UCSD-AML1 (cell line): Measurements from ENCODE around the gene ACO2.
"Not testable (repeated sequence)": the region's sequence is repeated elsewhere in the genome, so short reads cannot be mapped to it uniquely, and the experiment has no call there.

Experiments used
- DNase-seq: peaks from one replicate; lab custom pipeline; 2025; ENCODE audit not compliant: unreplicated experiment; lab: John Stamatoyannopoulos, UW

Gene ACO2

DNA sequence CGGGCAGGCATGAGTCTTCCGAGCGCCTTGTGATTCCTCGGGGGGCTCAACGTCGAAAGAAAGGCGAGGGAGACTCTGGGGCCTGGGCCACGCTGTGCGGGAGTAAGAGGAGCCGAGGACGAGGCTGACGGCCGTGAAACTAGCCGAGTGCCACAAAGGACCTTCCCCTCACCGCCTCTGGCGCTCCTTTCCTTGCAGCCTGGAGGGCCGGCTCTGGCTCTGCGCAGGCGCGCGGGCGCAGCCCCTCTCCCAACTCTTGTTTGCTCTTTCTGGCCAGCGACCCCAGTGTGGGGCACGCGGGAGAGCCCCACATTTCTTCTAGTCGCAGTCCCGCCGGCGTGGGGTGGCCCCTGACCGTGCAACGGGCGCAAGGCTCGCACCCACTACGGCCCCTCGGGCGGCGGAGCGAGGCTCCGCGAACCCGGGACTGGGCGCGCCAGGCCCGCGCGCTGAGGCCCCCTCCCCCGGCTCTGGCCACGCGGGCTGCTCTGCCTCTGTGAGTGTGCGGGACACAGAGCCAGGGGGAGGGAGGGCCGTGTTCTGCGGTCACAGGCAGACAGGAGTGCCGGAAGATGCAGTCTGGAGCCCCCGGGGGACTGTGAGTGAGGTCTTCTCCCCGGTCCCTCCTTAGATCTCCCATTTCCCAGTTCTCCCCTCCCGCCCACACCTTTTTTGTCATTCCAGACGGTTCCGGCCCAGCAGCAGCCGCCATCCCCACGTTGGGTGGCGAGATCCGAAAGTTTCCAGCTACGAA is 21.3 kb upstream of the ACO2 start:
- peak; percentile 73 for DNase-seq

DNA sequence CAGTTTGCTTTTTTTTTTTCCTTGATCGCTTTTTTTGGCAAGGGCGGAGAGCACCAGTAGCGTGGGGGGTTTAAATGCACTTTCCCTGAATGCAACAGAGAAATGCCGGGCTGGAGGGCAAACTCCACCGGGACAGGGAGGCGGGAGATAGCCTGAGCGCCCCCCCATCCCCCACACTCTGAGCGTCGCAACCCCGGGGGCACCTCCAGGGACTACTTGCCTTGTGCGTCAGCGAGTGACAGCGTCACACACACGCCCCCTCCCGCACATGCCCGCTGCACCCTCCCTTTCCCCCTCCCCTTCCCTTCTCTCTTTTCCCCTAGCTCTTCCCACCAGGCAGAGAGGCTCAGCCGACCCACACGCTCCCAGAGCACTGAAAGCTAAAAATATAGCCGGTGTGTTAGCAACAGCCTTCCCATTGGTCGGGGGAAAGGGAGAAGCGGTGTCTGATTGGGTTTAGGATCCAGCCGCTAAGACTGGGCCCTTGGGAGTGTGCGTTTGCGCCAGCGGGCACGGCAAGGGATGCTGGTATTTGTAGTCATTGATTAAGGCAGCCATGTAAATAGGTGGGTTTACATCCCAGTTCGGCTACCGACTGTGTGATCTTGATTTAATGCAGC is 20.6 kb upstream of the ACO2 start:
- DNase-seq: peak; percentile 95

DNA sequence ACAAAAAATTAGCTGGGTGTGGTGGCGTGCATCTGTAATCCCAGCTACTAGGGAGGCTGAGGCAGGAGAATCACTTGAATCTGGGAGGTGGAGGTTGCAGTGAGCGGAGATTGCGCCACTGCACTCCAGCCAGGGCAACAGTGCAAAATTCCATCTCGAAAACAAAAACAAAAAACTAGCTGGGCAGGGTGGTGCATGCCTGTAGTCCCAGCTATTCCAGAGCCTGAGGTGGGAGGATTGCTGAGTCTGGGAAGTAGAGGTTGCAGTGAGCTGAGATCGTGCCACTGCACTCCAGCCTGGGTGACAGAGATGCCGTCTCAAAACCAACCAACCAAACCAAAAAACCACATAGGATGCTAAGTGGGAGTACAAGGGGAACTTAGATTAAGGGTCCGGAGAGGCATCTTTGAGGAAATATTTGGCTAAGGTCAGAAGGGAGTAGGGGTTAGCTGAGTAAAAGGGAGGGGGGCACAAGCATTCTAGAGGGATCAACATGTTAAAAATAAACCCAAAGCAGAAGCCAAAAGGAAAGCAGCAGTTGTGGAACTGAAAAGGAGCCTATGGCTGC is 10.7 kb upstream of the ACO2 start:
- no peak for DNase-seq

DNA sequence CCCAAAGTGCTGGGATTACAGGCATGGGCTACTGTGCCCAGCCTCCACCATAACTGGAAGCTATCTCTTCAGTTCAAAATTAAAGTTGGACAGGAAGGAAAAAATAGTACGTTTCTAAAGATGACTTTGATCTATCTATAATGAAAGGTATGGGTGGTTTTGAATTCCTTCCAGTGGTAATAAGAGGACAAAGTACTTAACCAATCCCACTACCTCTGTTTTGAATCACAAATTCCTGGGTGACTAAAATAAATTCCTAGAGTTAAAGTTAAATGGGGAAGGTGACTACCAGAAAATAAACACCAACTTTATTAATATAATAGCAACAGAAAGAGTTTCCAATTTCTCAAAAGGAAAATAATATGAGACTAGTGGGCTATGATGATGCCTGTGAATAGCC is 9.5 kb upstream of the ACO2 start:
- no peak for DNase-seq

DNA sequence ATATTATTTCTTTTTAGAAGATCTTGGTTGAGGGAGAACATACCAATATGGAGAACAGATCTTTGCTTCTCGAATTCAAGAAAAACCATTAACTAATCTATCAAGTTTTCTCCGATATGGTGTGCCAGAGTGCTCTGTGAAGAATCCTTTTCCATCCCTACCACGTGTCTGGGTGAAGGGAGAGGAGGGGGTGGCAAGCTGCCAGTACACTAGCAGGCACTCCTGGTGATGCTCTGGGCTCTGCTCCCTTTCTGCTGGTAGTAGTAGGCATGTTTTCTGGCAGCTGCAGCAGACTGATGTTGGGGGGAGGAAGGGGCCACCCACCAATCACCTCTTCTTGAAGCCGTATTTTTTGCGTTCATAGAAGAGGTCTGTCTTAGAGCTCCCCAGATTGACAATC is 8.8 kb upstream of the ACO2 start:
- not testable (repeated sequence) for DNase-seq

DNA sequence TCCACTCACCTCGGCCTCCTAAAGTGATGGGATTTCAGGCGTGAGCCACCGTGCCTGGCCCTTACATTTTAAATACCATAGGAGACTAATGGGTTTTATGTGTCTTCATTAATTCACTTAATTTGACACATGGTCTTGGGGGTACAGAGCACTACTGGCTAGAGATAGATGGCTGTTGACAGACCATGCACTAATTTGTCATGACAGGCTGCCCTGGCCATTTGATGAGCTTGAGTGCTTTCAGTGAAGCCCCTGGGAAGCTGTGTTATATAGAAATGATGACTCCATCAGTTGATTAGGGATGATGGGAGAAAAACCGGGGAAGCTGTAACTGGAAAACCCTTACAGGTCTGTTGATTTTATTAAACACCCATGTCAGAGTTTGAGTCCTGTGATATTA is 7.0 kb upstream of the ACO2 start:
- no peak for DNase-seq

DNA sequence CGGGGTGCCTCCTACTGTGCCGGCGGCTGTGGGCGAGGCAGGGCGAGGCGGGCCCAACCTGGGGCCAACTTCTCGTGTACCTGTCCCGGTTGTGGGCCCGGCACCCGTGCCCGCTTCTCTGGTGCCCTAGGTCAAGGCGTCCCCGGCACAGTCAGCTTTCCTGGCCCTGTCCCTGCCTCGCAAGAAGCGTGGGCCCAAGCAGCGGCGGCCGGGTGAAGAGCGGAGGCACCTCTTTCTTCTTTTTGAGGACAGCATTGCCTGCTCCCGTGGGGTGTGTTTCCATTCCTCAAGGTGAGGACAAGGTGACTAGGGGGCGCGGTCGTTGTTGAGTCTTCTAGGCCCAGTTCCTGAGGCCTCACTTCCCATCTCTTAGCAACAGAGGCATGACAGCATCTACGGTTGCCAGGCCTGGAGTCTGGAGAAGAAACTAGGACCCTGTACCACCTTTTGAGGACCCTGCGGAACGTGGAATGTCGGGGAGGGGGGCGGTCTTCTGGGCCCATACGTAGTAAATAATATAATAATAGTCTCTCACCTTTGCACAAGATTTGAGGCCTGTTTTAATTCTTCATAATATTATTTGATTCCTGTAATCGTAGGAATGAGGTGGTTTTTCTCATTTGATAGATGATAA is 418 bp downstream of the ACO2 start:
- no peak for DNase-seq

DNA sequence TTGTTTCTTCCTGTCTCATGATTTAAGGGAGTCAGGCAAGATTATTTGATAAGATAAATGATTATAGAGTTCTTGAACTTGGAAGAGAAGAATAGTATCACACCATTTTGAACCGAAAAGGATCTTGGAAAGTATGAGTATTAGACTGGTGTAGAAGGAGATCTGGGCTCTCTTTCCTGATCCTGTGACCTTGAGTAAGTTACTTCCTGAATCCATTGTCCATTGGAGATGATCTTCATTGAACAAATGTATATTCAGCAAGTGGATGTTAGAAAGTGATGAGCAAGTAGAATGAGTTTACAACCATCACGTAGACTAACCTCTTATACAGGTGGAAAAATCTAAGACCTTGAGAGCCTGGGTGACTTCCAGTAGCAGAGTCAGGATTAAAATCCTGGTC is 2.0 kb downstream of the ACO2 start:
- DNase-seq: no peak

DNA sequence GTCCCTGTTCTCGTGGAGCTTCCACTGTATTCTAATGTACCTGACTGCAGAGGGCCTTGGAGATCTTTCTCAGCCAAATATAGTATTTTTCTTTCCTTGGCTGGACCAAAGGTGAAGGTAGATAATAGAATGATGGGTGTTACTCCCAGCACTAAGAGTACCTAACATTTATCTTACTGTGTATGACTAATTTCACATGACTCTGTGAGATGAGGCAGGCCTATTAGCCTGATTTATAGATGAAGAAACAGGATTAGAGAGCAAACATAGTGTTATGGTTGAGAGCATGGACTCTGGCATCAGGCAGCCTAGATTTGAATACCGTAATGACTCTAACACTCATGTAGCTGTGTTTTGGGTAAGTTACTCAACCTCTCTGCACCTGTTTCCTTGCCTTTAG is 2.7 kb downstream of the ACO2 start:
- no peak for DNase-seq

DNA sequence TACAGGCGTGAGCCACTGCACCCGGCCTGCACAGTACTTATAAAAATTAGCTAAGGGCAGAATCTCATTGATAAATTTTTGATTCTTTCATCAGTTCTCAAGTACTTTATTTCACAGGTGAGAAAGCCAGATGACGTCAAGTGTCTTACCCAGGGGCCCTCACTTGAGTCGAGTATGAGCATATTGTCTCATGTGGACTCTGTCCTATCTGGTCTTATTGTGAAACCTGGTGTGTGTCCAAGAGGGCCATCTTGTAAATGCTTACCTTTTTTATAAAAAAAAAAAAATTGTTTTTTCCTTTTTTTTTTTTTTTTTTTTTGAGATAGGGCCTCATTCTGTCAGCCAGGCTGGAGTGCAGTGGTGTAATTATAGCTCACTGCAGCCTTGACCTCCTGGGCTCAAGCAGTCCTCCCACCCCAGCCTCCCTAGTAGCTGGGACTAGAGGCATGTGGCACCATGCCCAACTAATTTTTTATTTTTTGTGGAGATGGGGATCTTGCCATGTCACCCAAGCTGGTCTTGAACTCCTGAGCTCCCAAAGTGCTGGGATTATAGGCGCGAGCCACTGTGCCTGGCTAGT is 6.0 kb downstream of the ACO2 start:
- DNase-seq: no peak

DNA sequence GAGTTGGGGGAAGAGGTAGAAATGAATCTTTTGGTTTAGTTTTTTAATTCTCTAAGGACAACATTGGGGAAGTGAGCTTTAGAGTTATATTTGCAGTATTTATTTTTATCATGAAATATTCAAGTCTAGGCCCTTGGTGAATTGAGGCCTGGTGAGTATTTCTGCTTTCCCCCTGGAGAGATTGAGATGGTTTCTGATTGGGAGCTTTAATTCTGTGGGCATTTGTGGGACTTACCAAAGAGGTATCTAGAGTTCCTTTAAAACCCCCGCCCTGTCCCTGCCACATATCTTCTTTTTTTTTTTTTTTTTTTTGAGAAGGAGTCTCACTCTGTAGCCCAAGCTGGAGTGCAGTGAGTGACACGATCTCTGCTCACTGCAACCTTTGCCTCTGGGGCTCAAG is 9.6 kb downstream of the ACO2 start:
- no peak for DNase-seq

DNA sequence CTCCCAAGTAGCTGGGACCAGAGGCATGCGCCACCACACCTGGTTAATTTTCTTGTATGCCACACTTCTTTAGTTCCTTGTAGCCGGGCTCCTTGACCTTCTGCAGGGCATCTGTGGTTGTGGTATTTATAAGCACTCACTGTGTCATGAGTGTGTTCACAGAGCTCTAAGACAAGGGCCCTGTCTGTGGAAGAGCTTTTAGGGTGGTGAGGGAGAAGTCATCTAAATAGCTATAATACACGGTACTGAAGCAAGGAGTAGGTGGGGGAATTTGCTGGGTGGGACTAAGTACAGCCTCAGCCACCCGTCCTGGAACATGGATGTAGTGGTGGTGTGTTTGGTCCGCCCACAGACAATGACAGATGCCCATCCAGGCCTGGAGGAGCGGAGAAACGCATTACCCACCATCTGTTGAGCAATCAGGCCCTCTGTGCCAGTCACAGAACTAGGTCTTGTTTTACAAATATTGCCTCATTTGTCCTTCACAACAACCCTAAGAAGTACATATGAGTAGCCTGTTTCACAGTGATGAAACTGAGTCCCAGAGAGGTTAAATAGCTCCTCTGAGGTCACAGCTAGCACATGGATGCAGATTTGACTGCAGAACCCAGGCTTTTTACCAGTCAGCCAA is 10.1 kb downstream of the ACO2 start:
- DNase-seq: no peak

DNA sequence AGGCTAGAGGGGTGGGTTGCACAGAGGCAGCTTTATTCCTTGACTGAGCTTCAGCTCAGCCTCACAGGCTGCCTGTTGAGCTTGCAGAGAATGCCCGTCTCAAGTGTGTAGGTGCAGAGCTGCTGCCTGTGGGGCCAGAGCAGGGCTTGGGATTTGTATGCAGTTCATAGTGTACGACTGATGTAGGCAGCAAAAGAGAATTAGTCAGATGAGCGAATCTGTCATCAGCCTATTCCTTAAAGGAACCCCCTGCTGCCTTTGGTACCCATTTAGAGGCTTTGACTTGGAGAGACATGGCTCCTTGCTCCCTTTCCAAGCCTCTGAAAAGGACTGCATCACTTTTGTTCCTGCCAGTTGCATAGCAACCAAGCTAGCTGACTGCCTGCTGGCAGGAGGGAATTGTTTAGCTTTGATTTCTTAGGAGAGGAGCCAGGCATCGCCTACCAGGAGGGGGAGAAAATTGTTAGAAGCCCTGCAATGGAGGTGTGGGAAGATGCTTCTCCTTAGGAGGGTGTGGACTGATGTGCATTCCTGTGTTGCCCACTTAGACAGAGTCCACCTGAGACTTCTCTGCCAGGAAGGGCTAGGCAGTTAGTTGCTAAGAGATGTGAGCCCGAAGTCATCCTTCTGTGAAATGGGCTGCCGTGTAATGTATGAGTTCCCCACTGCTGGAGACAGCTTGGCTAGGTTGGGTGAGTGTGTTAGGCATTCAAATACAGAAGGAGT is 10.9 kb downstream of the ACO2 start:
- no peak for DNase-seq

DNA sequence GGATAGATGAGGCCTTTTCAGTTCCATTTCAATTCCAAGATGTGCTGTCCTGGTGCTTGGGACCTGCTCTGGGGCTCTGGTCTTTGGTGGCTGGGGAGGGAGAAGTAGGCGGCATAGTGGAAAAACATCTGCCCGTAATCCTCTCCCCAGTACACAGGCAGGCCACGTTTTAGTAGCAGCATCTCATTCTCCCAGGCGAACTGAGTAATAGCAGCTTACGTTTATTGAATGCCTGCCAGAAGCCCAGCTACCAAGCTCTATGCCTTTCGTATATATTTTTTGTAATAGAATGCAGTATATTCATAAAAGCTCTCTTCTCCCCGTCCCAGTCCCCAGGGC is 11.4 kb downstream of the ACO2 start:
- DNase-seq: no peak

DNA sequence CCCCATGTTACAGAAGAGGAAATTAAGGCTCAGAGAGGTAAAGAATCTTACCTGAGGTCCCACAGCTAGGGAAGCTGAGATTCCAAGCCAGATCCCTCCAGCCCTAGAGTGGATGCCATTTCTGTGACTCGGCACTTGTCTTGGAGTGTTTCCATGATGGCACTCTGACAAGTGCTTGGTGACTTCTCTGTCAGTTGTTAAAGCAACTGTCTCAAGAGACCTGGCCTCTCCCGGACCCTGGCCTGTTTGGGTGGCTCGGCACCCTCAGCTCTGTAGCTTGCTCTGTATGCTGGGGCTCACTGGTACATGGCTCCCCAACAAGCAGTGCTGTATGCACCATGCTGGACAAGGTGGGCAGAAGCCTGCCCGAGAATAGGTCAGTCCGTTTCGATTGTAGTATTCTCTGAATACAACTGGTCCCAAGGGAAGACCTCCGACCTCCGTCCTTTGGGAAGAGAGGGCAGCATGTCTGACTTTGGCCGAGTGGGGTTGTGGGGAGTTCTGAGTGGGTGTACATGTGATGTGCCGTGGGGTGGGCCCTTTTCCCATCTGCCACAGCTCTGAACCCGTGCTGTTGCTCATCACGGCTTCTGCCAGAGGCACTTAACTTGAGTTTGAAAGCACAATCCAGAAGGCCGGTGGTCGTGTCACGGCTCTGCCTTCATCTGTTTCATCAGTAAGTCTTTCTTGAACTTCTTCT is 12.4 kb downstream of the ACO2 start:
- no peak for DNase-seq

DNA sequence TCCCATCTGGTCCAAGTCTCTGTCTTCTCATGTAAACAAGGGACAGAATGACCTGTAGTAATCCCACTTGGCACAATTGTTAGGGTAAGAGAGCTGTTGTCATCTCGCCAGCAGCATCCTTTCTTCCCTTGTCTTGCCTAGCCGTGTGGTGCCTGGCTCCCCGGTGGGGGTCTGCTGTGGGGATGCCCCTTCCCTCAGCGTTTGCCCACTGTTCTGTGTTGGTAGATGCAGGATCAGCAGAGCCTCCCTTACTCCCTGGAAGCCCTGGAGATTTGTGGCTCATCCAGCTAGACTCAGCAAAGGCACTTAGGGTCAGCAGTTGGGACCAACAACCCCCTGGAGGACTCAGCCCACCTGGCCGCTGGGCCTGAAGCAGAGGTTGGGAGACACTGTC is 13.0 kb downstream of the ACO2 start:
- no peak for DNase-seq

DNA sequence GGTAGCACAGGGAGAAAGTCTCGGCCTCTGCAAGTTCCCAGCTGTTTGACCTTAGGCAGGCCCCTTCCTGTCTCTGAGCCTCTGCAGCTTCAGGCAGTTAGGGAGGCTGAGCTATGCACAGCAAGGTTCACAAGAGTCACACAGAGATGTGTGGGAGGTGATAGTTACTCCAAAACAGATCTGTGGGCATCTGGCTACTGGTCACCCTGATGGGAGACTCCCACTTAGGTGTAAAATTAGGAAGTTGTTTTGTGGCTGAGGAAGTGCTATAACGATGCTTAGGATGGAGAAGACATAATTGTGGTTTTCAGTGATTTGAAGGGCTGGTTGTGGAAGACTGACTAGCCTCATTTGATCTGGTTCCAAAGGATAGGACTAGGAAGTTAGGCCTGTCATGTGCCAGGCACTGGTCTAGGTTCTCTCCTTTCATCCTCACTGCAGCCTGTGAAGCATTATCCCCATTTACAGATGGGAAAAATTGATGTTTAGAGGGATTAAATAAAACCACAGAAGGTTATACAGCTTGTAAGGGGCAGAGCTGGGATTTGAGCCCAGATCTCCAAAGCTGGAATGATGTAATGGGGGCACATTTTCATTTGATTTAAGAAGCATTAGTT is 13.5 kb downstream of the ACO2 start:
- DNase-seq: no peak

DNA sequence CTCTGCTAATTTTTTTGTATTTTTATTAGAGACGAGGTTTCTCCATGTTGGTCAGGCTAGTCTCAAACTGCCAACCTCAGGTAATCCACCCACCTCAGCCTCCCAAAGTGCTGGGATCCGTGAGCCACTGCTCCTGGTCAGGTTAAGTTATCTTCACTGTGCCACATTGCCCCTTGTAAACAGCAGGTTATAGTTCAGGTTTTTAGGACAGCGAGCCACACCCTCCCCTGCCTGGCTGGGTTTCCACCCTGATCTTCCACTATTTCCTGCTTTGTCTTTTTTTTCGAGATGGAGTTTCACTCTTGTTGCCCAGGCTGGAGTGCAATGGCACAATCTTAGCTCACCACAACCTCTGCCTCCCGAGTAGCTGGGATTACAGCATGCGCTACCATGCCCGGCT is 16.1 kb downstream of the ACO2 start:
- no peak for DNase-seq

DNA sequence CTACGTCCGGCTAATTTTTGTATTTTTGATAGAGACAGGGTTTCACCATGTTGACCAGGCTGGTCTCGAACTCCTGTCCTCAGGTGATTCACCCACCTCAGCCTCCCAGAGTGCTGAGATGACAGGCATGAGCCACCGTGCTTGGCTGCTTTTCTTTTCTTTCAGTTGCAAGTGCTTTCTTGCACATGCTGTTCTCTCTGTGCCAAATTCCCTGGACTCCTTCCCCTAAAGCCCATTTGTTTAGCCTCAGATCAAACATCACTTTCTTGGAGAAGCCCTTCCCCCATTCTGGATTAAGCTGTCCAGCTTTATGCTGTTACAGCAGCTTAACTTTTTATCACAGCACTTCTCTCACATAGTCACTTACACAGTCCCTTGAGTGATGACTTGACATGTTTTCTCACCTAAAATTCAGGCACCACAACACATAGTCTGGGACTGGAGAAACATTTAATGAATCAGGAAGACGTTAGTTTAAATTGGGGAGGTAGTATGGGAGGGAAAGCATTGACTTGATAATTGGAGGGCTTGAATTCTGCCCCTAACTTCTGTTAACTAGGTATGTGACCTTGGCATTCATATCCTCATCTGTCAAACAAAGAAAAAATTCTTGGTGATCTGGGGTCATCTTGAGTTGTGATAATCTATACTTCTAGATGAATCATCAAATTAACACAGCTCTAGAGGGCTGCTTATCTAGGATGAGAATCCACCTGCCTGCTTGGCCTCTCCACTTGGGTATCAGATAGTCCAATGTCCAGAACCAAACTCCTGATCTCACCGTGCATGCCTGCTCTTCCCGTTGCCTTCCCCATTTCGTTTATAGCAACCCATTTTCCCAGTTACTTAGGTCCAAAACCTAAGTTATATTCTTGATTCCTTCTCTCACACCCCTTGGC is 18.4 kb downstream of the ACO2 start:
- no peak for DNase-seq
